Uterus (tissue), 2 donors: Measurements from ENCODE around the gene ABCB10.

Source experiments
- CTCF ChIP-seq, 4 experiments: fragments of 200-600 bp in 2 of 4; fragments of 450-650 bp in 2 of 4; sonication (generic) in 2 of 4; IDR thresholded peaks; one replicate each; pipeline ENCODE4 v1.5.1; 2016 to 2019; ENCODE audit warnings: antibody characterized with exemption in 4 of 4, mild to moderate bottlenecking in 2 of 4, moderate library complexity in 1 of 4
- POLR2A ChIP-seq, 2 donors: fragments of 450-650 bp; IDR thresholded peaks; one replicate each; pipeline ENCODE4 v1.6.1; 2016; ENCODE audit warnings: antibody characterized with exemption in 2 of 2, mild to moderate bottlenecking in 1 of 2, moderate library complexity in 1 of 2

DNA sequence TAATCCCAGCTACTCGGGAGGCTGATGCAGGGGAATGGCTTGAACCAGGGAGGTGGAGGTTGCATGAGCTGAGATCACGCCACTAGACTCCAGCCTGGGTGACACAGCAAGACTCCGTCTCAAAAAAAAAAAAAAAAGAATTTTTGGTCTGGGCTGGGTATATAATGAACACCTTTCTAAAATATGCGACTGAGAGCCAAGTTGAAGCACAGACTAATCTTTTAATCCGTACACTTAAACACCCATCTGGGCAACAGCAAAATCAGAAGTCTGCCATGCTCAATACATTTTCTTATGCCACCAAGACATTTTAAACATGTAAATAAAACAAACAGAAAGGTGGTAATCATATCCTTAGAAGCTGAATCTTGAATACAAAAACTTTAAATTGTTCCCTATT lies 31.6 kb upstream of the ABCB10 start:
- no peak for TF ChIP-seq CTCF (IDR thresholded peaks at IDR 0.05)
- no peak for TF ChIP-seq POLR2A (IDR thresholded peaks at IDR 0.05)
